Gastroesophageal sphincter (tissue), 4 donors: ENCODE measurements around the gene PRR5L. TPM values are rescaled to one million over a fixed set of nuclear protein-coding genes. Genes with fewer than 3 reads are reported as not detected.

ENCODE experiments used
- ATAC-seq: fragments of 150-250 bp; one replicate; pipeline ENCODE4 v1.9.1; 2016; ENCODE audit warnings: mild to moderate bottlenecking, moderate library complexity
- H3K27ac ChIP-seq, 4 donors: fragments of 200-600 bp; sonication (generic) in 3 of 4; 1 replicate in 3 of 4; 2 replicates in 1 of 4; pipeline ENCODE4 v1.5.1; 2016 to 2019
- H3K27me3 ChIP-seq: fragments of 200-600 bp; sonication (generic); one replicate; pipeline ENCODE4 v1.5.1; 2019
- H3K36me3 ChIP-seq, 2 donors: fragments of 200-600 bp; sonication (generic); one replicate each; pipeline ENCODE4 v1.5.1; 2019; ENCODE audit warnings: control low read depth in 1 of 2
- H3K4me1 ChIP-seq, 3 donors: fragments of 200-600 bp; sonication (generic); 1 replicate in 2 of 3; 2 replicates in 1 of 3; pipeline ENCODE4 v1.5.1; 2016 to 2019; ENCODE audit warnings: control low read depth in 2 of 3
- H3K4me3 ChIP-seq, 2 donors: fragments of 200-600 bp; sonication (generic); one replicate each; pipeline ENCODE4 v1.5.1; 2019; ENCODE audit warnings: mild to moderate bottlenecking in 1 of 2, moderate library complexity in 1 of 2
- H3K9me3 ChIP-seq, 3 donors: fragments of 200-600 bp; sonication (generic); one replicate each; pipeline ENCODE4 v1.5.1; 2017 to 2019; ENCODE audit warnings: control low read depth in 2 of 3
- EP300 ChIP-seq: sonication (generic); formaldehyde crosslinking; IDR thresholded peaks from one replicate; pipeline ENCODE4 v1.6.1; 2017; ENCODE audit warnings: antibody characterized with exemption, mild to moderate bottlenecking
- POLR2A ChIP-seq, 2 donors: fragments of 450-650 bp; IDR thresholded peaks; one replicate each; pipeline ENCODE4 v1.6.1; 2017; ENCODE audit warnings: antibody characterized with exemption in 2 of 2, mild to moderate bottlenecking in 2 of 2, moderate library complexity in 1 of 2
- POLR2AphosphoS5 ChIP-seq: sonication (generic); formaldehyde crosslinking; IDR thresholded peaks from one replicate; pipeline ENCODE4 v1.6.1; 2017; ENCODE audit warnings: antibody characterized with exemption
- WGBS, 2 donors: methylation state at CpG; one replicate each; pipeline ENCODE4 v1.1.5; 2018; ENCODE audit warnings: low coverage in 1 of 2; 5-methylcytosine and 5-hydroxymethylcytosine counted together
- total RNA-seq, 4 donors: library from RNA; depleted of rRNA; stranded (reverse); fragments of >200 nt; gene quantifications; one replicate each; pipeline ENCODE4 v1.1.0, GENCODE V29; 2016
- TF ChIP-seq, protein P1 (sequence below), 4 experiments: fragments of 200-600 bp in 2 of 4; fragments of 450-650 bp in 2 of 4; sonication (generic) in 1 of 4; IDR thresholded peaks; one replicate each; pipeline ENCODE4 v1.5.1; 2017 to 2019; ENCODE audit warnings: antibody characterized with exemption in 4 of 4, mild to moderate bottlenecking in 2 of 4, moderate library complexity in 2 of 4

Gene PRR5L
- total RNA-seq, 4 donors from 2014 or later: 2.8 to 9.7 (median 7.5) TPM

DNA sequence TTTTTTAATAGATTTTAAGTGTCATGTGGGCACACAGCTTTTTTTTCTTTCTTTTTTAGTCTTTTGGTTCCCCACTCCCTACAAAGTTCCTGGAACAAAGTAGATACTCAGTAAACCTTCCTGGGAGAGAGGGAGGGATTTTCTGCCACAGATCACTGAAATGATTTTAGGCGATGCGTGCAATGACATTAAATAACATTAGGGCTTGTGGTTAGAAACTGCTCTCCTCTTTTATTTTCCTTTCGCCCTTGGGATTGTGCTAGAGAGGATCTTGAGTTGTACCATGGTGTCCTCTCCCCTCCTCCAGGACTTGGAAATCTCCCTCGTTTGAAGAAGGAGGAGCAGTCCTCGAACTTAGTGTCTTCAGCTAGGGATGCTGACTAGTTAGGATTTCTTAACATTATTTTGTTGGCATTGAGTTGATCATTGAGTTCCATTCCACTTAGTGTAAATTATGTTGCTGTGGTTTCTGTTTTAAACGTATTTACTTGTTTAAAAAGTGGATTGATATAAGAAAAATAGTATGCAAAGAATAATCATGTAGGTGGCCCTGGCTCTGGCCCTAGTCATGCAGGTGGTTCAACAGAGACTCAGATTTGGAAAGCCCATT, 125.6 kb downstream of the PRR5L start:
- ATAC-seq: no peak
- H3K27me3 ChIP-seq: peaks cover 19% of the 10 kb centered on the region
- WGBS, 2 donors: 68 to 73% methylated on average over 4 to 6 of the region's 6 CpGs

DNA sequence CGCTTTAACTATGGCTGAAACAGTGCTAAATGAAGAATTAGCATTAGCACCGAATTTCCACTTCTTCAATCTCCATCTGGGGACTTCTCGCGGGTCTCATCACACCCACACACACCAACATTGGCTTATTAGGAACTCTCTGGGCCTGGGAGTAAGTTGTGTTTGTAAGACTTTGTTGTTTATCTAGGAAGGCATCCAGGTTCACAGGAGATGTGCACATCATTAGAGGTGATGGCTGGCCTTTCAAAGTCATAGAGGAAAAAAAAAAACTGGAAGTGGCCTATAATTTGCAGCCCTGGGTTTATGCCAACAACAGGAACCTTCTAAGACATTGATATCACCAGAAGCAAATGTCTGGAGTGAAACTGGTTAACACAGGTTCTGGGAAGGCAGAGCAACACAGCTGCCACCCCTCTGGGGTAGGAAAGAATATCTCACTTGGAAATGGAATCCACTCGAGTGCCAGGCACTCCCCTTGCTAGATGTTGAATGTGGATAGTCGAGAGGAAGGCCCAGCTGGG, 129.5 kb downstream of the PRR5L start:
- Histone ChIP-seq H3K36me3 (no peaks in the 10 kb centered on the region), H3K27me3 (peaks cover 22% of the 10 kb centered on the region), H3K4me3 (no peak overlapping the region), H3K27ac (no peak overlapping the region), H3K9me3 (no peaks in the 10 kb centered on the region), H3K4me1 (peaks cover 0 to 18% (median 8%) of the 10 kb centered on the region in 3 donors)
- ATAC-seq: no peak
- 71% methylated on average over 1 to 6 of the region's 6 CpGs for WGBS, 2 donors
- TF ChIP-seq EP300: no peak
- TF ChIP-seq, protein P1, sequence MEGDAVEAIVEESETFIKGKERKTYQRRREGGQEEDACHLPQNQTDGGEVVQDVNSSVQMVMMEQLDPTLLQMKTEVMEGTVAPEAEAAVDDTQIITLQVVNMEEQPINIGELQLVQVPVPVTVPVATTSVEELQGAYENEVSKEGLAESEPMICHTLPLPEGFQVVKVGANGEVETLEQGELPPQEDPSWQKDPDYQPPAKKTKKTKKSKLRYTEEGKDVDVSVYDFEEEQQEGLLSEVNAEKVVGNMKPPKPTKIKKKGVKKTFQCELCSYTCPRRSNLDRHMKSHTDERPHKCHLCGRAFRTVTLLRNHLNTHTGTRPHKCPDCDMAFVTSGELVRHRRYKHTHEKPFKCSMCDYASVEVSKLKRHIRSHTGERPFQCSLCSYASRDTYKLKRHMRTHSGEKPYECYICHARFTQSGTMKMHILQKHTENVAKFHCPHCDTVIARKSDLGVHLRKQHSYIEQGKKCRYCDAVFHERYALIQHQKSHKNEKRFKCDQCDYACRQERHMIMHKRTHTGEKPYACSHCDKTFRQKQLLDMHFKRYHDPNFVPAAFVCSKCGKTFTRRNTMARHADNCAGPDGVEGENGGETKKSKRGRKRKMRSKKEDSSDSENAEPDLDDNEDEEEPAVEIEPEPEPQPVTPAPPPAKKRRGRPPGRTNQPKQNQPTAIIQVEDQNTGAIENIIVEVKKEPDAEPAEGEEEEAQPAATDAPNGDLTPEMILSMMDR (IDR thresholded peaks at IDR 0.05): no peak
- TF ChIP-seq POLR2A (IDR thresholded peaks at IDR 0.05): no peak

More for the DNA sequence above, 125.6 kb downstream of the PRR5L start:
- Histone ChIP-seq H3K4me3 (no peak overlapping the region), H3K27ac (no peak overlapping the region), H3K4me1 (peaks cover 0 to 18% (median 8%) of the 10 kb centered on the region in 3 donors), H3K36me3 (no peaks in the 10 kb centered on the region), H3K9me3 (no peaks in the 10 kb centered on the region)
- TF ChIP-seq POLR2AphosphoS5 (no peak), EP300 (no peak), POLR2A (IDR thresholded peaks at IDR 0.05) (no peak)
- TF ChIP-seq, protein P1 (IDR thresholded peaks at IDR 0.05): no peak

DNA sequence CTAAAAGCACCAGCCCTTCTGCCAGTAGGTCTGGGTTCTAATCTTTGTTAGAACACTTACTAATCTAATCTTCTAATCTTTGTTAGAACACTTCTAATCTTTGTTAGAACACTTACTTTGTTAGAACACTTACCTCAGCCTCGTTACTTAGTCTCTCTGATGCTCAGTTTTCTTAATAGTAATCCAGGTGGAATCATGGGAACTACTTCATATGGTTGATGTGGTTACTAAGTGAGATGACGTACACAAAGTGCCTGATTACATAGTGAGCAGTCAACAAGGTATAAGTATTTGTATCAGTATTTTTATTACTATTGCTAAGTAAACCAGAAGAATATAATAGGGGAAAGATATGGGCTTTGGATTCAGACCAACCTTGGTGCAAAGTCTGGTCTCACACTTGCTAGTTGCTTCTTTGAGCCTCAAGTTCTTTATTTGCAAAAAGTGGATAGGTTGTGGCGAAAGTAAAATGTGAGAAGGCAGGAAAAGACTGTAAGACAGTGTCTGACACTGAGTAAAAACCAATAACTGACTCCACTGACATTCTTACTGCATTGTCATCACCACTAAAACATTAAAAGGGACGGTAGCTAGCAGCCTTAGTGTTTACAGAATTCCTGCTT, 130.2 kb downstream of the PRR5L start:
- Histone ChIP-seq H3K4me1 (peaks cover 0 to 11% (median 4%) of the 10 kb centered on the region in 3 donors), H3K4me3 (no peak overlapping the region), H3K9me3 (no peaks in the 10 kb centered on the region), H3K27me3 (peaks cover 22% of the 10 kb centered on the region), H3K27ac (no peak overlapping the region), H3K36me3 (no peaks in the 10 kb centered on the region)
- no peak for TF ChIP-seq POLR2A (IDR thresholded peaks at IDR 0.05)
- TF ChIP-seq EP300: no peak
- no peak for TF ChIP-seq POLR2AphosphoS5
- TF ChIP-seq, protein P1 (IDR thresholded peaks at IDR 0.05): no peak
- WGBS, 2 donors: 71 to 94% methylated on average over 4 of the region's 4 CpGs
- ATAC-seq: no peak

DNA sequence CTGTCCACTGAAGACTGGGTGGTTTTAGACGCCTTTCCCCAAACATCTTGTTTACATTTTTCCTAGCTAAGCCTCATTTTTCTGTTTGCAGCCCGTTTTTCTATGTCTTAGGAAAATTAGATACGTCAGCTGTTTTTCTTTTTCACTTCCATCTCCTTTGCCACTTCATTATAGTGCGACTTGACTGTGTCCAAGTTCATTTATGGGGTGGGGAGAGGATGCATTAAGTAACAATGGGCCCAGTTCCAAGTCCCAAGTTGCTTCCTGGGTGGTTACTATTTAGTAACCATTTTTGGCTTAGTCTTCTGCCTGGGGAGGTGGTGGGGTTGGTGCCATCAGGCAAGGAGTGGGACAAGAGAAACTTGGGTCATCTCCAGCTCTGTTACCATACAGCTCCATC, 131.0 kb downstream of the PRR5L start:
- peak; percentile 38 for ATAC-seq
- H3K9me3 ChIP-seq: no peaks in the 10 kb centered on the region
- 45 to 72% methylated on average over 3 to 4 of the region's 4 CpGs for WGBS, 2 donors
- peaks cover 22% of the 10 kb centered on the region for H3K27me3 ChIP-seq
- no peak for TF ChIP-seq POLR2AphosphoS5
- TF ChIP-seq, protein P1 (IDR thresholded peaks at IDR 0.05): no peak
- no peak for TF ChIP-seq POLR2A (IDR thresholded peaks at IDR 0.05)
- TF ChIP-seq EP300: no peak
- no peaks in the 10 kb centered on the region for H3K36me3 ChIP-seq
- no peak overlapping the region for H3K27ac ChIP-seq
- peaks cover 0 to 8% (median 0%) of the 10 kb centered on the region in 3 donors for H3K4me1 ChIP-seq
- no peak overlapping the region for H3K4me3 ChIP-seq

DNA sequence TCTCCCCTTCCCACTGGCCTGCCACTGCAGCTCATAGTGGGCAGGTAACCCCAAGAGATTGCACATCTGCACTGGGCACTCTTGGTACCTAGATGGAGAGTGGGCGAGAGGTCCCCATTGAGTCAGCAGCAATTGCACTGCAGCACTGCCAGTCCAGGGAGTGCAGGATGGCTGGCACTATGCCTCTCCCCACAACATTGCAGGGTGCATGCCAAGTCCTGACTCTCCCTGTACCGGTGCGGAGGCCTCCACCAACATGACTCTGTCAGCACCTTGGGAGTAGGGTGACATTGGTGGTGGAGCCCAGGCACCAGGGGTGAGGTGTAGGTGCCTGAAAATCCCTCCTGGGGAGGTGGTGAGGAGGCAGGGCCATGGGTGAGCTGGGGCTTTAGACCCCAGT, 131.8 kb downstream of the PRR5L start:
- WGBS, 2 donors: 100% methylated on average over 1 of the region's 3 CpGs; no CpG with 5 or more reads in 1 of the 2 donors
- TF ChIP-seq, protein P1 (IDR thresholded peaks at IDR 0.05): no peak
- no peak for TF ChIP-seq POLR2A (IDR thresholded peaks at IDR 0.05)
- no peak for TF ChIP-seq EP300
- no peak for TF ChIP-seq POLR2AphosphoS5
- H3K4me3 ChIP-seq: no peak overlapping the region
- no peaks in the 10 kb centered on the region for H3K9me3 ChIP-seq
- H3K27me3 ChIP-seq: peaks cover 21% of the 10 kb centered on the region
- ATAC-seq: no peak
- no peaks in the 10 kb centered on the region for H3K36me3 ChIP-seq
- peaks cover 0 to 8% (median 0%) of the 10 kb centered on the region in 3 donors for H3K4me1 ChIP-seq
- H3K27ac ChIP-seq: no peak overlapping the region
